ENCODE data around the gene SRCIN1.

SRCIN1 gene

DNA sequence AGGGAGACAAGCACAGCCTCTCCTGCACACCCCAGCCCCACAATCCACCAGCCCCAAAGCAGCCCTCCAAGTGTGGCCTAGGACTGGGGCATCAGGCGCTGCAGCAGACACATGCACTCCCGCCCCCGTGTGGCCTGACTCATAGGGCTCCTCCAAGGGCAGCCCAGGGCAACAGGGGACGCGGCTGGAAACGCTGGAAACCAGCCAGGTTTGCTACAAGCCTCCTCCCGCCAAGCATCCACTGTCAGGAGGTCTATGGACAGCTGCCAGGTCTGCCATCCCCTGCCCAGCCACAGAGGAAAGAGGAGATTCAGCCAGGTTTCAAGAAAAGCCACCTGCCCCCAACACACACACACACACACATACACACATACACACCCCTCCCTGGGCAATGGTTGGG, 25.8 kb downstream of the SRCIN1 start:
- DNase-seq: peak in 1 of 2 experiments; percentile 47

DNA sequence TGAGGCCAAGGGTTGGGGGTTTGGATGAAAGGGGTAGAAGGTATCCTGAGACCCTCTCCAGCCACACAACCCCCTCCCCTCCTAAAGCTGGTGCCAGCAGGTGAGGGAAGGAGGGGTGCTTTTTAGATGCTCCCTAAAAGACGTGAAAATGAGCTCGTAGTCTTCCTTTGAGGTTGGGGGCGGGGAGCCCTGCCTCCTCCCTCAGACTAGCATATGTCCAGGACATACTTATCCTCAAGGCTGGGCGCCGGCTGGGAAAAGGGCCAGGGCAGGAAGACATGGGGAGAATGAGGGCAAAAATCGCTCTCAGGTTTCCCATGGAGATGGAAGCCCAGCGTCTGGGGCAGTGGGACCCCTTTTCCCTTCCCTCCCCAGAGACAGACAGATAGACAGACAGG, 26.7 kb downstream of the SRCIN1 start:
- no peak for DNase-seq

DNA sequence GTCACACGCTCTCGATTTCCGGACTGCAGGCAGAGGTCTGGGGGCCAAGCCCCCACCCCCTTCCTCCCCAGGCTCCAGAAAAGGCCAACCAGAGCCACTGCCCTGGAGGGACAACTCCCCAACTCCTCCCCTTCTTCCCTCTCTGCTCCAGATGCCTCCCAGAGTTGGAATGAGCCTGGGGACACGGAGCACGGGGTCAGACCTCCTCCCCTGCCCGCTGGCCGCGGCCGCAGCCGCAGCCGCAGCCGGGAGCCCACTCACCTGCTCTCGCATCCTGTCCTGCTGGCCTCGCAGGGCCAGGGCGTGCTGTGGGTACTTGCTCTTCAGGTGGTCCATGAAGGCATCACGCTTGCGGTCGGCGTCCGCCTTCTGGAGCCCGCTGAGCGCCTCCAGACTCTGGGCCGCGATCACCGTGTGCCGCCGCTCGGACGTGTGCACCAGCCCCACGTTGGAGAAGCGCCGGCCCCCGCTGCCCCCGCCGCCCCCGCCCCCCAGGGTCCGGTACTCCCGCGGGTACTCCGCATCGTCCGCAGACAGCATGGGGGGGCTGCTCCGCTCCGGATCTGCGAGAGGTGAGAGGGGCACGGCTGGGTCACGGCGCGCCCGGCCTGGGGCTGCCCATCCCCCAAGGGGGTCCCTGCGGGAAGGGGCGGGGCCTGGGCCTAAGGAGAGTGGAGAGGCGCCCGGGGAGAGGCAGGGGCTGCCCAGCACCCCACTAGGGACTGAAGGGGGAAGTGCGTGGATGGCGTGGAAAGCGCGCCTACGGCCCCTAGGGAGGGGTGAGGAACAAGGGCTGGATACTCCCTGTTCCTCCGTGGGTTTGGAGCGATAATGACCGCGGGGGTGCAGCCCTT, 27.3 kb downstream of the SRCIN1 start:
- DNase-seq: no peak

DNA sequence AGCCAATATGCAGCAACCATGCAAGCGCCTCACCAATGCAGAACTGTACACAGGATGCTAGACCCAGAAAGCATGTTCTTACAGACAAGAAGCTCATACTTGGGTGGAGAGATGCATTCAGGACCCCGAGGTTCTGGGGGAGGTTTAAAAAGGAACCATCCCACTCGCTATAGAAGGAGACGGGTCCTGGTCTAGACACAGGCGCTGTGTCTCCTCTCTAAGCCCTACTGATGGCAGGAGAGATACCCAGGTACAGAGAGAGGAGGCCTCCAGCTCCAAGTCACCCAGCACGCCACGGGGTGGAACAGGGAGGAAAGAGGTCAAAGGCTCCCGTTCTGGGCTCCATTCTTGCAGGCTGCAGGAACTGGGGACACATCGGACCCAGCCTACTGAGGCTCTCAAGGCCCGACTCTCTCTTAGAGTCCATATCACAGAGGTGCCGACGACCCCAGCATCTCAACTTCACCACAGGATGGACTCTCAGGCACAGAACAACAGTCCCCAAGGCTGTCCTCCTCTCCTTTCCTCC, 28.0 kb downstream of the SRCIN1 start:
- DNase-seq: no peak

DNA sequence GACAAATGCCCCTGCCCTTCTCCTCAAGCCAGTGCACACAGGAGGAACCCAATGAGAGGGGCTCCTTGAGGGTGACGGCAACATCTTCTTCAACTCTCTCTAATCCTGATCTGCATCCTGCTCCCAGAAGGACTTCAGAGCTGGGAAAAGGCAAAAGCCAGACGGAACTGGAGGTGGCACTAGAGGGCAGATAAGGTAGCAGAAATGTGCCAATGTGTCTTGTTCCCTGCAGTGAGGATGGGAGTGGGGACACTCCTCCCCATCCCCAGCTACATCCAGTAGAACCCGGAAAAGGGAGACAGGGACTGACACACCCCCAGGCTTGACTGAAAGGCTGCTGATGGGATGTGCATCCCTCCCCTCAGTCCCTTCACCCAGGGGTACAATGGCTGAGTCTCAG, 28.5 kb downstream of the SRCIN1 start:
- DNase-seq: no peak

DNA sequence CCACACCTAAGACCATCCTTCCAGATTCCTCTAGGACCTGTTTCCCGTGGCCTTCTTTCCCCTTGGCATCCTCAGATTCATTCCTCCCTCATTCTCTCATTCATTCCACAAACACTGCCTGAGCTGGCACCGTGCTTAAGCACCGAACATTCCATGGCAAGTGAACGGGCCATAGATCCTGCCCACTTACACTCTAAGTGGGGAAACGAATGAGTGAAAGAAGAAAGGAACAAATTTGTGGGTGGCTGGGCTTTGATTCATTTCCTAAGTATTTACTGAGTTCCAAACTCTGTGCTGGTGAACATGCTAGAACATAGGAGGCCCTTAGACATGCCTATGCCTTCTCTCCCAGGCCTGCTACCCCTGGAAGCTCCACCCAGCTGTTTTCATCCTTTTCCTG, 30.0 kb downstream of the SRCIN1 start:
- DNase-seq: no peak

DNA sequence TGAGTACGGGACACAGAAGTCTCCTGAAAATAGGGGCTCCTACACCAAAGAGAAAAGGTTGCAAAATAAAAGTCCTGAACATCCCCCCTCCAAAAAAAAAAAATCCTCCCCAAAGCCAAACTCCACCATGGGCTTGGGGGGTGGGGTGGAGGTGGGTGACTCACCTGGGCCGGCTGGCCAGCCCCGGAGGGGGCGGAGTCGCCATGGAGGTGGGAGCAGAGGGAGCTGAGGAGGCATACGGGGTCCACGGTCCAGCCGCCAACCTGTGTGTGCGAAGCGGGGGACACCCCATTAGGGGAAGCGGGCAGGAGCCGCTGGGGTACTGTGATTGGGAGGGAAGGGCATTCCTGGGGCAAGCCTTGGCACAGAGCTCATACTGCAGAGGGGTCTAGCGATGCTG, 31.0 kb downstream of the SRCIN1 start:
- DNase-seq: no peak

DNA sequence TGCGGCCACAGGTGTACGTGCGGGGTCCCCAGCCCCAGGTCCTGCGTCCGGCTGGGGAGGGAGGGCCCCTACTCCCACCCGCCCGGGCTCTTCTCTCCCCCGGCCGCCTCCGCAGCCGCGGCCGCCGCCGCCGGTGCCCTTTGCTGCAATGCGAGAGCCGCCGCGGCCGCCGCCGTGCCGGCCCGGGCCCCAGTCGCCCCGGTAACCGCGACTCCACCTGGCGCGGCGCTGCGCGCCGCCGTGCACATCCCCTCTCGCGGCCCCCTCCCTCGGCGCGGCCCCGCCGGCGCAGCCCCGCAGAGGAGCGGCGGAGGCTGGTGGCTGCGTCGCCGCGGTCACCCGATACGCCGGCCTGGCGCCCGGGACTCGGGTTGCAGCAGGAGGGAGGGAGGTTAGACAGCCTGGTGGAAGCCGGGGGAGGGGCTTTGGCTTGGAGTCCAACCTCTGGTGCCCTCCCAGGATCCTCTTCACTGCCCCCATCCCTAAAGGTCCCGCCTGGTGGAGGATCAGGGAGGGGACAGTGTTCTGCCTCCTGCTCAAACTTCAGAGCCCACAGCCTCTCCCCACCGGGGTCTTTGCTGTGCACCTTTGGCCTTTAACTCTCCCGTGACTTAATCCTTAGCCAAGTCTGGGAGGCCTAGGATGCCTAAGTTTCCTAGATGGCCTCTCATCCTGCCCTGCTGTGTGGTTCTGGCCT, 32.9 kb downstream of the SRCIN1 start:
- peak; percentile 43 to 89 for DNase-seq

DNA sequence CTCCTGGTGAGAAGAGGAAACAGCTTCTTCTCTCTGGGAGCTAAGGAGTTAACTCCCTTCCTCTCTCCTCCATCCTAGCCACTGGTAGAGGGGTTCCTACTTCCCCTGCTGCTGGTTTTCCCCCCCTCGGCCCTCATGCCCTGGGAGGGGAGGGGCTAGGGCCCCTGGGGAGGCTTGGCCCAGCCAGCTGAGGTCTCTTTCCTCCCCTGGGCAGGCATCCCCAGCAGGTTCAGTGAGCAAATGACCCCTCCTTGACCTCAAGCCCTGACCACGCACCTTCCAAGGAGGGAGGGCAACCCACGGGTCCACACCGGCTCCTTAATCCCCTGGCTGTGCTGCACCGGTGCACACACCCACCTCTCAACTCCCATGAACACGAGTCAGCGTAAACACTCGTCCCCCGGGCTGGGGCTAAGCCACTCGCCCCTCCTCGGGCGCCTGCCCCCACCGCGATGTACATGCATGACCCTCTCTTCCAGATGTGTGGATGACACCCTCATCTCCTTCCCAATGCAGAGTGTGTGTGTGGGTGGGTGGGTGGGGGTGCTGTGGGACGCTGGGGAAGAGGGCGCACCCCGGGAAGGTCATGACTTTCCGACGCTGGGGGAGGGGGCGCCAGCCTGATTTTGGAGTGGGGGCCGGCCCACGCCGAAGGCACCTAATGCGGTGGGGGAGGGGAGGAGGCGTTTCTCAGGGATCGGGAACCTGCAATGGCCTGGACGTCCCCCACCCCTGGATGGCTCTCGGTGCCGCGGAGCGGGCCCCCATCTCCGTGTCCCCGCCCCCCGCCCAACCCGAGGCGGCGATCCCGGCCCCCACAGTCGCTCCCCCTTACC, 33.7 kb downstream of the SRCIN1 start:
- DNase-seq: peak in 1 of 2 experiments; percentile 34

DNA sequence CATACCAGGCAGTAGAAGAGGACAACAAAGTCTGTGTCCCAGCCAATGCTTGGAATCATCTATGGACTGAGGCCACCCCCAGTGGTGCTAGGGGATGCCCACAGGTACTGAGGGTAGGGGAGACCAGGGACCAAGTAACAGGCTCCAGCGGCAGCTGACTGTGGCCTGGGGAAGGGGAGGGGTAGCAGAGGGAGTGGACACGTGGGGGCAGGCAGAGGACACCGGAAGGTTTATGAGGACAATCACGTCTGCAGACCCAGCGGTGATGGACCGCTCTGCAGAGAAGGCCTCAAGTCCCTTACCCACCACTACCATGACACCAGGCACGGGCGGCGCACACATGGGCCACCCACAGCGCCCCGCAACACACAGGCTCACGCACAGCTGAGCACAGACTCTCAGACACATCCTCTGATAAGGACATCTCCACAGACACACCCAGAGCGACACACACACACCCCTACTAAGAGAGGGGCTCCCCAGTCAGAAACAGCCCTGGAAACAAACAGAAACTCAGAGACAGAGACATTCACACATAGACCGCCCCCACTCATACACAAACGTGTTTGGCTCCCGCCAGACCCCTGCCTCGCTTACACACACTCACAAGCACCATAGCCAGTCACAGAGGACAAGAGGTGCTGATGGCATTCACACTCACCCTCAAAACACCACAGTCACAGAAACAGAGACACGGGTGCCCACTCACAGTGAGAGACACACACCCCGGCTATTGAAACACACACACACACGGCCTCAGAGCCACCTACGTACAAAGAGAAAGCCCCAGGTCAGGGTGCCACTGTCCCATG, 35.8 kb downstream of the SRCIN1 start:
- no peak for DNase-seq

DNA sequence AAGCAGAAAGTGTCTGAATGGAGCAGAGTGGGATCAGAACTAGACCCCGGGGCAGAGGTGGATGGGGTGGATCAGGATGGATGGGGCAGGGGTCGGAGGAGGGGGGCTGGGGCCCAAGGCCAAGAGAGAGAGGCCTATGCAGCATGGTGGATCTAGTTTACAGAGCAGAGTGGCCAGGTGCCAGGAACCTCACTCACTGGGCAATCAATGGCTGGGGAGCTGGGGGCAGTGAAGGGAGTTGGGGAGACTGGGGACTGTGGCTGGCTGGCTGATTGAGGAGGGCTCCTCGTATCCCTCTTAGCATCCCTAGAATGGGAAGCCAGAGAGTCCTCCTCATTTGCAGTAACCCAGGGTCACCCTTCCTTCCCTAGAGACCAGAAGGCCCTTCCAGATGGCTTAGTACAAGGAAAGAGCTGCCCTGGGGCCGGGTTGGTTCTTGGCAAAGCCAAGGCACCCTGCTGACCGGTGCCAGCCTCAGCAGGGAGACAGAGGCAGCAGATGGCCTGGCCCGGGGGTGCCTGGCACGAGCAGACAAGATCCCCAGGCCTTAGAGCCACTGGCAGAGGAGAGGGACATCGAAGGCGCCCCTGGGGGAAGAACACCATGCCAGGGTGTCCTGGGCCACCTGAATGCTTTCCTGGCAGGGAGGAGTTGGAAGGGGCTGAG, 36.8 kb downstream of the SRCIN1 start:
- no peak for DNase-seq

DNA sequence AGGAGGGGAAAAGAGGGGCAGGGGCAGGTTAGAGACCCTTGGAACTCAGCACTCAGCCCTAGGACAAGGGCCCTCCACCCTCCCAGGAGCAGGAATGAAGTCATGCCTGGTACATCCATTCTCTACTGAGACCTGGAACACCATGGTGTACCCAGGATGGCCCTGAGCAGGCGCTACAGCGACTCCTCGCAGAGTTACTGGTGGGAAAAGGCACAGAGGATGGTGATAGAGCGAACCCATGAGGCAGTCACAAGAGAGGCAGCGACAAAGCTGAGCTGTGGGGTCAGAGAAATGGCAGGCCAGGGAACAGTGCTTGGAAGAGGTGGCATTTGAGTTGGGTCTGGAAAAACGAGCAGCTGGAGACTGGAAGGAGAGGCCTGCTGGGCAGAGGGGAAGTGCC, 37.5 kb downstream of the SRCIN1 start:
- DNase-seq: no peak

DNA sequence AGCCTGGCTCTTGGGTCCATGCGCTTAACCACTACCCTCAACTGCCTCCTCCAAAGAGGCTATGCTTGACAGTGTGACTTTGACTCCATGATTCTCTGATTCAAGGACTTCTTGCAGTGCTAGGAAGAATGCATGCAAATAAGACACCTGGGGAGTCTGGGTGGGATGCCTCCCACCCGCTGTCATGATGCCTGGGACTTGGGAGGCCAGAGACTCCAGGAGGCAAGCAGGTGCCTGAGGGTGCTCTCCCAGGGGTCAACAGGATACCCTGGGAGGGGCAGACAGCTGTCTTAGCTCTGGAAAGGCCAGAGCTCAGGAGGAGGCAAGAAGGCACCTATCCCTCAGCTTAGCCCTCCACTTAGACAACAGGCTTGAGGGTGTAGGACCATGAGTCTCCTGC, 38.4 kb downstream of the SRCIN1 start:
- DNase-seq: no peak

DNA sequence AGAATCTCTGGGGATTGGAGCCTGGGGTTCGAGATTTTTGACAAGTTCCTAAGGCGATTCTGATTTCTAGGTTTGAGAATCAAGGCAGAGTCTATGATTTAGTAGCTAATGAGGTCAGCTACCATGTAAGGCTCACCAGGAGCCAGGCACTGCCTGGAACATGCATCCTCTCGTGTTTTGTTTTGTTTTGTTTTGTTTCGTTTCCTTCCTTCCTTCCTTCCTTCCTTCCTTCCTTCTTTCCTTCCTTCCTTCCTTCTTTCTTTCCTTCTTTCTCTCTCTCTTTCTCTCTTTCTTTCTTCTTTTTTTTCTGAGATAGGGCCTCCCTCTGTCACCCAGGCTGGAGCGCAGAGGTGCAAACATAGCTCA, 39.1 kb downstream of the SRCIN1 start:
- no peak for DNase-seq

DNA sequence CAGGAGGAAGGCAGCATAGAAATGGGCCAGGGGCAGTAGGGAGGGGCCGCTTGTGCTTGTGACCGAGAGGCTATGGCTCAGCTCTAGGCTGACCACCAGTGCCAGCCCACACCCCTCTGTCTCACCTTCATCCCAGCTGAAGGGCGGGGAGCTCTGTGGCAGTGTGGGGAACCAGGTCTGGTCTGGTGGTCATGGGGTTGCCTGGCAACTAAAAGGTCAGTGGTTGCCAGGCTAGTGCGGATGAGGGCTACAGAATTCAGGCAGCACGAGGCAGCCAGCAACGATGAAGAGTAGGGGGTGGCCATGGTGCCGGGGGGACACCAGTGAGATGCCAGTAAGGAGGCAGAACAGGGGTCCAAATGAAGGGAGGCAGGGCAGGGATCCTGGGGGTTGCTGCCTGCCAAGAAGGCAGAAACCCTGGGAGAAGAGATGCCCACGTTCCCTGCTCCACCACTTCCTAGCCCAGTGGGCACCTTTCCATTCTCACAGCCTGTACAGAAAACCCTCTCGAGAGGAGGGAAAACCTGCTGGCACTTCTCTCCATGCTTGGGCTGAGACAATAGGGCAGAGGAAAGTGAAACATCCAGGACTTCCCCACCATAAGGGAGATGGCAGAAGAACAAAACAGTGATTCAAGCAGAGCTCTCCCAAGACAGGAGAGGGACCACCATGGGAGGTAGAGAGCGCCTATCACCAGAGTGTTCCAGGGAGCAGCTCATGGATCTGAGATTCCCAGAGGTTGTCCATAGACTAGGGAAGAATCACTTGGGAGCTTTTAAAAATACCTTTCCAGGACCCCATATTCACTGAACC, 39.7 kb downstream of the SRCIN1 start:
- DNase-seq: no peak

DNA sequence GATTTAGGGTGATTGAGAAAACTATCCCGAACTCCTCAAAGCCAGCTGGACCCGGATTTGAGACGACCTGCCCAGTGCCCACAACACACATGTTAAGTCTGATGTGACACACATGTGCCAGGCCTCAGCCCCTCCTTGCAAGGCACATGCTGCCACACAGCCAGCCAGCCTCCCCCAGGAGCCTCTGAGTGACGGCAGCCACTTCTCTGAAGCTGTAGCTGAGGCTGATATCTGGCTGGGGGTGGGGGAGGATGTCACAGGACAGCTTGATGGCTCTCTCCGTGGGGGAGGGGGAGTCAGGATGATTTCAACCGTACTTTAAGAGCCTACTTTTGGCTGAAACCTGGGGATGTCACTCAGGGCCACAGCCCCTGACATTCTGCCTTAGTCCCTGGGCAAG, 40.9 kb downstream of the SRCIN1 start:
- no peak for DNase-seq

DNA sequence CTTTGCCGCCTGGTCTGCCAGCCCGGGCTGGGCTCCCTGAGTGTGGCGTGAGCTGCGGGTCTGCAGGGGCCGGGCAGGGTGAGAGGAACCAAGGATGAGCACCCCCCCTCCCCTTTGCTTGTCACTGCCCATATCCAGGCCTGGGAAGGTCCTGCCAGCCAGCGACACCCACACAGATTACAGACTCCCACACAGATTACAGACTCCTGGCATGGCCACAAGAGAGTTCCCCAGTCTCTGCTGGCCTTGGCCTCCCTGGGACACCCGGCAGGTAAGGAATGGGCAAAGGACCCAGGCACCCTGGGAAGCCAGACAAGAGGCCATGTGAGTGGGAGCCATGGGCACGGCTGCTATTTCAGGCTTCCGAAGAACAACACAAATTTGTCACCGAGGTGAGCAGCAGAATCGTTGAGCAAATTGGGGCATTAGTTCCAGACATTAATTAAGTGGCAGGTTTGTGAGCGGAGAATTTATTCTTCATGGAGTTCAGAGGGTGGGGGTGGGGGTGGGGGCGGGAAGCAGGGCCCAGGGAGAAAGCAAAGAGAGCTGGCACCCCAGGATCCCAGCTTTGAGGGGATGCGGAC, 41.4 kb downstream of the SRCIN1 start:
- DNase-seq: no peak

DNA sequence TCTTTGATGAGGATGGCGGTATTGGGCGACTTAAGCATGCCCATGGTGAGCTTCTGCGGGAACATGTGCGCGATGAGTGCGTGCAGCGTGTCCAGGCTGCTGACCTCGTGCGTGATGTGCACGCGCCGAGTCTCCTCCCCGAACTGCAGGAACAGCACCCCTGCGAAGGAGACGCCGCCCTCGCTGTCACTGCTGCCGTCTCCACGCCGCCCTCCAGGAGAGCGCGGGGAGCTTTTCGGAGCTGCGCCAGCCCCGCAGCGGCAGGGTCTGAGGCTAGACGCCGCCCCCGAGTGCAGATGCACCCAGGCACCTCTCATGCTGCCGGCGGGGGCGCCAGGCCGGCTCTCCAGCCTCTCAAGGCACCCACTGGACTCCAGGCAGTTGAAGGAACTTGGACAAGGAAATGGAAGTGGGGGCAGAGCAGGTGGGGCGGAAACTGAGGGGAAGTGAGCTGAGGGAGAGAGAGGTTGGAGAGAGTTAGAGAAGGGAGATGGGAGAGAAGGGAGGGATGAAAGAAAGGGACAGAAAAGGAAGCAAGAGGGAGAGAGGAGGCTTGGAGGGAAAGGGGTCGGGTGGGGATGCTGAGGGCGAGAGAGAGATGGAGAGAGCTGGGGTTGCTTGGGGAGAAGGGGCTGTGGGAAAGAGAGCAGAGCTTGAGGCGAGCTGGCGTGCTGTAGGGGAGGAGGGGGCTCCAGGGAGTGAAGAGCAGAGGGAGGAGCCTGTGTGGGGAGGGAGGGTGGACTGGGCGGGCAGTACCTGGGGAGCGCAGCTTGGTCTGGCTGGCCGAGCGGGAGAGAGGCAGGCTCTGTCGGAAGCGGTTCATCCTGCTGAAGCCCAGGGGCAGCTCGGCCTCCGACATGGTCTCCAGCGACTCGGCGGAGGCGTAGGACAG, 42.1 kb downstream of the SRCIN1 start:
- no peak for DNase-seq

DNA sequence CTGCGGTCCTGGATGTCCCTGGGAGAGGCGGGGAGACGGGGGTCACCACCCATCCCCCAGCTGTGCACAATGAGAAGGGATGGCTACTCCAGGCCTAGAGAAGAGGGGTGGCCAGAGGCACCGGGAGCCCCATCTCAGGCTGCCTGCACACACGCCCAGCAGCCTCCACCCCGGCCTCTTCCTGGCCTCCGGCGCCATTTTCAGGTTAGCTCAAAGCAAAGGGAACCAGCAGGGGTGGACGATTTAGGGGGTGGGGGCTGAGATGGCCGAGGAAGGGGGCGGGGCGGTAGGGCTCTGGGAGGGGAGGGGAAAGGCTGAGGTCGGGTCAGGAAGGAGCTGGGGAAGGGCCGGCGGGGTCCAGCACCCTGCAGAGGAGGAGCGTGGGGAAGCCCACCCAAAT, 42.8 kb downstream of the SRCIN1 start:
- no peak for DNase-seq

DNA sequence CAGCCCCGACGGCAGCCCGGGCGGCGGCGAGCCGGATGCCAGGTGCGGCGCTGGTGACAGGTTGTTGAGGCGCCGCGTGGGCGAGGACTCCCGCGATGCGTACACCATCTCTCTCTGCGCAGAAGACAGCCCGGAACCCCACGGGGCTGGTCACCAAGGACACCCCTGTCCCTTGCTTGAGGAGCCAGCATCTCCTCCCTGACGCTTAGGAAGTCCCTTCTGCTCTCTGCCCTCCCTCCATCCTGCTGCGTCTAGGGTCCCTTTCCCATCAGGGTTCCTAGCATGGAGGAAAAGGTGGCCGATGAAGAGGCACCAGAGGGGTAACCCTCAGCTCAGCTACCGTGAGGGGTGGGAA, 43.6 kb downstream of the SRCIN1 start:
- DNase-seq: no peak
